ENCODE results near the gene VASH1.

The VASH1 gene

GRCh38 chr14:76832503-76832988, 71.3 kb downstream of the VASH1 start:
- DNase-seq (ENCODE audit: low read depth in 3 of 3), result no peak

Measured in stimulated activated CD4-positive, alpha-beta T cell treated with anti-CD3 and anti-CD28 coated beads, TNF-alpha, amount 100 ng/mL, for 4 hours (primary cell).